Hippocampal formation (tissue), 2 donors: ENCODE measurements around the gene MS4A4A.
A peak's percentile ranks its signal among the peaks of the same experiment; 100 is the strongest.
"Not testable (repeated sequence)": the region's sequence is repeated elsewhere in the genome, so short reads cannot be mapped to it uniquely, and the experiment has no call there.

Experiments
- DNase-seq, 2 donors: peaks; one replicate each; lab custom pipeline; 2025; lab: John Stamatoyannopoulos, UW

MS4A4A gene

DNA sequence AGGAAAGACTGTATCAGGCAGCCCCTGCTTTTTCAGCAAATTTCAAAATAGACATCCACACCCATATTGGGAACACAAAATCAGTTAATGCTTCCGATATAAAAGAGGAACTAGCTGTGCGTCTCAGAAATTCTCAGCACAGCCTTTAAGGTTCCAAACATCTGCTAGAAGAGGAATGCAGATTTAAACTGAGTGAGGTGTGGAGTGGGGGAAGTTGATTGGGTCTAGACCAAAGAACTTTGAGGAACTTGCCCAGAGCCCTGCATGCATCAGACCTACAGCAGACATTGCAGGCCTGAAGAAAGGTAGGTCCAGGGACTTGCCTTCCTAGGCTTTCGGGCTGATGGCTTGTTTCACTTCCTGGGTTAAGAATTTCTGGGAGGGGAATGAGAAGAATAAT, at the start of gene MS4A4A:
TSS of gene MS4A4A (plus strand) at position 255 of the 400 bp plus-strand sequence. CDS start at position 265, 10 bp downstream.
- DNase-seq = peak in 1 of 2 donors; percentile 21

DNA sequence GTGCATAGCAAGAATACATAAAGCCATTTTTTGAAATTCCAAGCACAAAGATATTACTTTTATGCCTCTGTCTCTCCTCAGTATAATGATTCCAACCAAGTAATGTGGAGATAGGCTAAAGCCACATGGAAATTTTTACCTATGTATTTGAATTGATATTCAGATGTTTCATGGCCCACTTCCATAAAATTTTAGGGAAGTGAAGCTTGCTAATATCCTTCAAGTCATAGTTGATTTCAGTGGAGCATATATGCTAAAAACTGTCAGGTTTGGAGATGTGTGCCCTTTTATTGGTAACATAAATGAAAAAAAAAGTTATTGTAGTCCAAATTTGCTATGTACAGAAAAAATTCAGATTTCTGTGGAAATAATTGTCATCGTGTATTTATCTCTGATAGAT, 49.8 kb upstream of the MS4A4A start:
- DNase-seq = no peak

DNA sequence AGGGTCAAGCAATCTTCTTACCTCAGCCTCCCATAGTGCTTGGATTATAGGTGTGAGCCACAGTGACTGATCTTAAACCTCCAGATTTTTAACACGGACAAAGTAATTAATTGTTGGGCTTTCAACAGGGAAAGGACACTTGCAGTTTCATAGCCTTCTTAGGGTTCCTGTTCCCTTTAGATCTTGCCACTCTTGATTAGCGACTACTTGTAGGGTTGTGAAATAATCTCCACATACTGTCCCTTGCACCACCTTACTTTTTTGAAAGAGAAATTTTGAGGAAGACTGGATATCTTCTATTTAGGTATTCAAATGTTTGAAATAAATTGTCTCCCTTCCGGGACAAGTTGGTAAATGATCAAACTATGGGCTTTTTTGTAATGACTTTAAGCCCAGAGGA, 45.1 kb upstream of the MS4A4A start:
- DNase-seq = no peak

DNA sequence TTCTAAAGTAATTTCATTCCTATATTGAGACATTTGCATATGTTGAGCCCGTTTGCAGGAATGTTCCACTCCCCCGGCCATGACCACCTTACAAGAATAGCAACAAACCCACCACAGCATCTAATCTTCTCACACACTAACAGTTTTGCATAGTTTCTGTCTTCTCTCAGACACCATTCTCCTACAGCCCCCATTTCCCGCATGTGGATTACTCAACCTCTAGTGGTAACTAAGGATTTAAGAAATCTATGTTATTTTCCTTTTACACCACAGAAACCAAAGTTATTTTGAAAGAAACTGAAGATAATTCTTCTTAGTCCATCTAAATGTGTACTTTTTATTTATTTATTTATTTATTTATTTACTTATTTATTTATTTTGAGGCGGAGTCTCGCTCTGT, 39.8 kb upstream of the MS4A4A start:
- DNase-seq = no peak

DNA sequence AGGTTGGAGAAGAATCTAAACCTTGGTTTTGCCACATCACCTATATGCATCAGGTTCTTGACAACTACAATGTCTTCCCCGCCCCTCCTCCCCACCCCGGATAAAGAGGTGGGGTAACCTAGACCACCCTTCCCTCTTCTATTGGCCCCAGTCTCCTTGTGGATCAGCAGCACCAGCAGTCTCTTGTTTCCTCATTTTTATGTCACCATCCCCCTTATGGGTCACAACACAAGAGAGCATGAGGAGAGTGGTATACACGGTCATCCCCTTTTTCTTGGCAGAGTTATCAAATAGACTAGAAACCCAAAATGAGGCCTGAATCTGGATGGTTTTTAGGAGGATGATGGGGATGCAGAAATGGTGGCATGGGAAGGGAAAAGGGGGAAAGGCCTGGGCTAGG, 38.7 kb upstream of the MS4A4A start:
- DNase-seq = no peak

DNA sequence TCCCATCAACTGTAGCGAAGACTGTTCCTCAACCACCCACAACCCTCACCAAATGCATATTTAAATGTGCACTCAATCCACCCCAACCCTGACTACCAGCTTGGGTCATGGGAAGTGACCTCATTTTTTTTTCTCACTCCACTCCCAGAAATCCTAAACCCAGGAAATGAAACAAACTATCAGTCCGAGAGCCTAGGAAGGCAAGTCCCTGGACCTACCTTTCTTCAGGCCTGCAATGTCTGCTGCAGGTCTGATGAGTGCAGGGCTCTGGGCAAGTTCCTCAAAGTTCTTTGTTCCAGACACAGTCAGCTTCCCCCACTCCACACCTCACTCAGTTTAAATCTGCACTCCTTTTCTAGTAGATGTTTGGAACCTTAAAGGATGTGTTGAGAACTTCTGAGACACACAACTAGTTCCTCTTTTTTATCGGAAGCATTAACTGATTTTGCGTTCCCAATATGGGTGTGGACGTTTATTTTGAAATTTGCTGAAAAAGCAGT, 37.7 kb upstream of the MS4A4A start, which contains the start of gene MS4A4E:
TSS of gene MS4A4E (minus strand) at position 398 of the 500 bp plus-strand sequence. CDS start 13,082 bp downstream, outside the sequence.
- DNase-seq = no peak

DNA sequence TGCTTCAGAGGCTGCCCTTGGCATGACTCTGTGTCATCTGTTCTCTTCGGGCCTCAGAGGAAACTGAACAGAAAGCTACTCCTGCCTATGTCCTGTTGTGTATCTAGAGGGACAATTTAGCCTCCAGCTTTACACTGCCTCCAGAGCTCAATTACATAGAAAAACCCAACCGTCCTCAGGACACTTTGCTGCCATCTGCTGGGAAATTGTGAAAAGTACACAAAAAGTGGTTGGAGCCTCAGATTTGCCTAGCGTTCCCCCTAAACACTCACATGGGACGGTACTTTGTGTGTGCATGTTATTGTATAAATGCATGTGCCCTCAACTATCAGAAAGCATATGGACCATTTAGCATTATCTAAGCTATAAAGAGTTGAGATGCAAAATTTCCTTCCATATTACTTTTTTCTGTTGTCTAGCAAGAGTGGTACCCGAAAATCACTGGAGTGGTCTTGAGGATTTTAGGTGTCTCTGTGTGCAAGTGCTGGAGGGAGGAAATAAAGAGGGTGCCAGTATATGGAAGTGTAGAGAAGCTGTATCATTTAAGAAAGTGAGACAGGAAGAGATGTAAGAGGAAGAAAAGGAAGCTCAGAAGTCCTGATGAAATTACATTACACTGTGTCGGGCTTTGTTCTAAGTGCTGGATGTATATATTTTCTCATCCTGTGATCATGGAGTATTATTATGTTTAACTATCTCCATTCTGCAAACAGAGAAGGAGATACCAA, 28.8 kb upstream of the MS4A4A start:
- DNase-seq = no peak

DNA sequence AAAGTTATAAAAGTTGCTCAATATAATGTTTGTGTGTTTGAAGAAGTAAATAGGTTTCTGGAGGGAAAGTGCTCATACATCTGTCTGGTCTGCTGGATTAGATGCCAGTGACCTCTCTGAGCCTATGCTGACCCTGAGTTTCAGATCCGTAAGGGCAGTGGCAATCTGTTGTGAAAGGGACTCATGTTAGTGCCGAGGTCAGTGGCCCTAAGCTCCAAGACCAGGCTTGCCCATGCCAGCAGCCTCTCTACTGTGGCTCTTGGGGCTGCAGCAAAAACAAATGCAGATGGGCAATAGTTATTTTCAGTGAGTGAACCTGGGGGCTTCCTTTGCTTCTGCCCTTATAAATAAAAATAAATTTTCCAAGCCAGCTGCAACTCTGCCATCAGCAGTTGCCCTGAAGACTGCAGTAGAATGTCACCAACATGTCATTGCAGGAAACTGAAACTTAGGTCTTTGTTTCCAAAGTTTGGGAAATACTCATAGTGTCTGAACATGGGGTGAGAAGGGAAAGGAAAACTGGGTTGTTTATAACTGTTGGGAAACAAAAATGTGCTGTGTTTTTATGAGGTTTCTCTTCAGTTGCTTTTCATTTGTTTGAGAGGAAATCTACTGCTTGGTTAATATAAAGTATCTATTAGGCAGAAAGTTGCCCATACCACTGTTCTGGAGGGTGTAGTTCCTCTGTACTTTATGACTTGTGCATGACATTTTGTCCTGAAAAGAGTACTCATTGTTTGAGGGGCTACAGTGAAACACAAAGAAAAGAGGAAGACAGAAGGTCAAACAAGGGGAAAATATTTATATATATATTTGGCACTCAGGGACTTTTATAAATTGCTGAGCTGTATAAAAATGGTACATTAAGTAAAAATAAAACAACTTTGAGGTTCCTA, 28.0 kb upstream of the MS4A4A start:
- no peak for DNase-seq

DNA sequence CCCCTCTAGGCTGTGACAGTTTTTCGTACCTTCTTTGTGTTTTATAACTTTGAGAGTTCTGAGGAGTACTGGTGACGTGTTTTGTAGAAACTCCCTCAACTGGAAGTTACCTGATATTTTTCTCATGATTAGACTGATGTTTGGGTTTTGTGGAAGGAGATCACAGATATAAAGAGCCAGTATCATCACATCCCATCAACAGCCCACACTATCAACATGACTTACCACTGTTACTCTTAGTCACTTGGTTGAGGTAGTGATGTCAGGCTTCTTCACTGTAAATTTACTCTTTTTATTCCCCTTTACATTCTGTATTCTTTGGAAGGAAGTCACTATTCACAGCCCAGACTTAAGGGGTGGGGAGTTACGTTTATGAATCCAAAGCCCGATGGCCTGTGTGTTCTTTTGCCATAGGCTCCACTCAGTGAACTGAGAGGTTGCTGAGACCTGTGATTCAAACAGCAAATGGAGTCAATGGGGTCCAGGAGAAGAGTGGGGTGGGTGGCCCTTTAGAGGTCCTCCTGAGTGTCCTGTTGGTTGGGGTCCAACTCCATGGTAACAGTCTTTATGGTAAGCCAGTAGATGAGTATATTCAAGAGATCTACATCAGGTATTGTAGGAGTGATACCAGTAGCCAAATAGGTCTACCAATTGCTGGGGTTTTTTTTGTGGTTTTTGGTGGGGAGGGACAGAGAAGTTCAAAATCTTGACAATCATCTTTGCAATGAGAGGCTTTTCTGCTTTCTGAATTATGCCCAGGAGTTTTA, 22.3 kb upstream of the MS4A4A start:
- DNase-seq = no peak

DNA sequence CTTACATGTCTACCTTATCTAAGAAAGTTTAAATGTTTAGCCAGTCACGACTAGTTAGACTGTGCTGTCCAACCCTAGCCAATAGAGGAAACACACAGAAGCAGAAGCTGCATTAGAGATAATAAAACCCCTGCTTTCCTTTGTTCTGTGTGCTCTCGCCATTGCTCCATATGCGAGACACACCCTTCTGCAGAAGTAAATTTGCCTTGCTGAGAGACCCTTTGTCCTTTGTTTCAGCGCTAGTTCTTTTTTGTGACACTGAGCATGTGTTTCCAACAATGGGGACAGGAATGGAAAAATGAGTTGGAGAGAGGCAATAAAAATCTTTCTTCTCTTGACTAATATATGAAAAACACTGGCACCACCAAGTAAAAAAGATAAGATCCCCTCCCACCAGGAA, 19.5 kb upstream of the MS4A4A start:
- no peak for DNase-seq

DNA sequence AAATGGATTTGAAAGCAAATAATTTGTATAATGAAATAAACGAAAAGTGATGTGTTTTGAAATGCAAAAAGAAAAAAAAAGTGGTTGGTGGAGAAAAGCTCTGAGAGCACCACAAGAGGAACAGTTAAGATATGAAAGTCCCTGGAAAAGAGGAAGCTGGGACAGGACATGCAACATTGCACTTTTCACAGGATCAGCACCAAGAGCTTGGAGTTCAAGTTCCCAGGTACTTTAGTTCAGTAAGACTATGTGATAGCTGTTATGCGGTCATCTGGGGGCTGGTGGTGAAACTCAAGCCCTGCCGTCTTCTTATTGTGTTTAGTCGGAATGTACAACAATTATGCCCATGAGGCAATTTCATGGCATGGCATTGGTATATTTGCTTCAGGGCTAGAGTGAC, 17.1 kb upstream of the MS4A4A start:
- DNase-seq = peak in 1 of 2 donors; percentile 2

DNA sequence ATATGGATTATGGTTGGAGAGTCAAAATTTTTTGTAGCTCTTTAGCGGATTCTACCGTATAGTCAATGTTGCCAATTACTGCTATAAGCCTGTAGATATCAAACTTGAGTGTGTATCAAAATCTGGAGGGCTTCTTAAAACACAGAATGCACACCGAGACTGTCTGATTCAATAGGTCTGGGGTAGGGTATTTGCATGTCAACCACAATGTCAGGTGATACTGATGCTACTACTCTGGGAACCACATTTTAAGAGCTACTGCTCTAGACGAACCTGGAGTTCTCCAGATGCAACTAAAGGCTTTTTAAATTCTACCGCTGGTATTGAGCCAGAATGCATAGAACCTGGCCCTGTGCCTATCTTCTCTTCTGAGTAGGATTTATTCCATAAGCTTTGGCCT, 15.8 kb upstream of the MS4A4A start:
- no peak for DNase-seq

DNA sequence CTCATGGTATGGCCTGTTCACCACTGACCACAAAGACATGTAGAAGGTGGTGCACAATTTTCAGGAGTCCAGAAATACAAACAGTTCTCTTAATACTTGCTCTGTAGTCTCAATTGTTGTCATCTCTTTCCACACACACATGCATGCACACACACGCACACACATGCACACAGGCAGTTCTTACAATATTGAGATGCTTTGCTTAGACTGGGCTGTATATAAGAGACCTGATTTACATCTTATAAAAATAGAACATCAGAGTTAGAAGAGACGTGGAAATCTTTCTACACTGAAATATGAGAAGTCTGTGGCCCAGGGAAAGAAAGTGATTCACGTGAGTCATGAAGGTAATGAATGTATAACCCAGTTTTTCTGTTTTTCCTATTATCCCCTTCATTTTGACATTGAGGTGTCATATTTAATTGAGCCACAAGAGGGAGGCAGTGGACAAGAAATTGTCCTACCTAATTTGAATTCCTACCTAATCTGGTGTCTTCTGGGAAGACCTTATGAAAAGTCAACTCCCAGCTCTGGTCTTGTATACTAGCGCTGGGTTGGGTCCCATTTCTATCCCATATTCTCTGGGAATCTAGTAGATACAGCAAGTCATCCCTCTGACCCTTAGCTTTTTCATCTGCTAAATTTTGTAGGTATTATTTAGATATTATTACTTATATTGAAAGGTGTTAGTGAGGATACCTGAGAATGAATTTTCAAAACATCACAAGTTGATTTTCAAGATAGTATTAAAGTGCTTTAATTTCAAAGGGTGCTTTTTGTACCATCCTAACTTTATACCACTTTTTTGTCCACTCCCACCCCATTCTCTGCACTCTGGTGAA, 14.9 kb upstream of the MS4A4A start:
- DNase-seq = peak in 1 of 2 donors; percentile 4

DNA sequence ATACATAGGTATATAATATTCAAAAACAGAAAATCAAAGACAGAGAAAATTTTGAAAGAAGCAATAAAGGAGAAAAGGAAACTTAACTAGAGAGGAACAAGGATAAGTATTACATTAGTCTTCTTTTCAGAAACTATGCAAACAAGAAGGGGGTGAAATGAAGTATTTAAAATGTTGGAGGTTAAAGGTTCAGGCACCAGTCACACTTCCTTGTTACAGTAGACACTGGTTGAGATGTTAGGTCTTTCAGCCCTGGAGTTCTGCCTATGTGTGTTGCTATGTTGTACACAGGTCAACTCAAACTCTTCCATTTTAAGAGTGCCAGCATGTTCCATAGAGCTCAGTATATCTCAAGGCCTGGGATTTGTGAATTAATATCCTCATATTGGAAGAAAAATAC, 6.0 kb upstream of the MS4A4A start:
- no peak for DNase-seq

DNA sequence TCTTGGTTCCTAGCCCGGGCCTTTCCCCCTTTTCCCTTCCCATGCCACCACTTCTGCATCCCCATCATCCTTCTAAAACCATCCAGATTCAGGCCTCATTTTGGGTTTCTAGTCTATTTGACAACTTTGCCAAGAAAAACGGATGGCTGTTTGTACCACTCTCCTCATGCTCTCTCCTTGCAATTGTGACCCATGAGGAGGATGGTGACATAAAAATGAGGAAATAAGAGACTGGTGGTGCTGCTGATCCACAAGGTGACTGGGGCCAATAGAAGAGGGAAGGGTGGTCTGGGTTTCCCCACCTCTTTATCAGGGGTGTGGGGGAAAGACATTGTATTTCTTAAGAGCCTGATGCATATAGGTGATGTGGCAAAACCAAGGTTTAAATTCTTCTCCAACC, 1.0 kb downstream of the MS4A4A start:
- no peak for DNase-seq

DNA sequence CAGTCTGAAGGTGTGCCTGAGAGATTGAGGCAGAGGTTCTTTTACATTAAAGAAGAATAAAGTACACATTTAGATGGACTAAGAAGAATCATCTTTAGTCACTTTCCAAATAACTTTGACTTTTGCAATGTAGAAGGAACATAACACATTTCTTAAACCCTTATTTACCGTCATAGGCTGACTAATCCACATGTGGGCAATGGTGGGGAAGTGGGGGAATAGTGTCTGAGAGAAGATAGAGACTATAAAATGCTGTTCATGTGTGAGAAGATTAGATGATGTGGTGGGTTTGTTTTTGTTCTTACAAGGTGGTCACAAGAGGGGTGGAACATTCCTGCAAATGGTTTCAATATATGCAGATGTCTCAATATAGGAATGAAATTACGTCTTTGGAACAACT, 1.8 kb downstream of the MS4A4A start:
- DNase-seq = no peak

DNA sequence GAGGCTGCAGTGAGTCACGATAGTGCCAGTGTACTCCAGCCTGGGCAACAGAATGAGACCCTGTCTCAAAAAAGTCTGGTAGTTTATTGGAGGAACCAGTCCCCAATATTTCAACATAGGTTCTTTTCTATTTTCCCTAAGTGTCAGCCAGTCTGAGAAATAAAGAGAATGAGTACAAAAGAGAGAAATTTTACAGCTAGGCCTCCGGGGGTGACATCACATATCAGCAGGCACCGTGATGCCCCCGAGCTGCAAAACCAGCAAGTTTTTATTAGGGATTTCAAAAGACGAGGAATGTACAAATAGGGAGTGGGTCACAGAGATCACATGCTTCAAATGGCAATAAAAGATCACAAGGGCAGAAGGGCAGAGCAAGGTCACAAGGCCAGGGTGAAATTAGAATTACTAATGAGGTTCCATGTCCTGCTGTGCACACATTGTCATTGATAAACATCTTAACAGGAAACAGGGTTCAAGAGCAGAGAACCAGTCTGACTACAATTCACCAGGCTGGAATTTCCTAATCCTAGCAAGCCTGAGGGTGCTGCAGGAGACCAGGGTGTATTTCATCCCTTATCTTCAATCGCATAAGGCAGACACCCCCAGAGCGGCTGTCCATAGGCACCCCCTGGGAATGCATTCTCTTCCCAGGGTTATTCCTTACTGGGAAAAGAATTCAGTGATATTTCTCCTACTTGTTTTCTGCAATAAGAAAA, 5.1 kb downstream of the MS4A4A start:
- not testable (repeated sequence) for DNase-seq

DNA sequence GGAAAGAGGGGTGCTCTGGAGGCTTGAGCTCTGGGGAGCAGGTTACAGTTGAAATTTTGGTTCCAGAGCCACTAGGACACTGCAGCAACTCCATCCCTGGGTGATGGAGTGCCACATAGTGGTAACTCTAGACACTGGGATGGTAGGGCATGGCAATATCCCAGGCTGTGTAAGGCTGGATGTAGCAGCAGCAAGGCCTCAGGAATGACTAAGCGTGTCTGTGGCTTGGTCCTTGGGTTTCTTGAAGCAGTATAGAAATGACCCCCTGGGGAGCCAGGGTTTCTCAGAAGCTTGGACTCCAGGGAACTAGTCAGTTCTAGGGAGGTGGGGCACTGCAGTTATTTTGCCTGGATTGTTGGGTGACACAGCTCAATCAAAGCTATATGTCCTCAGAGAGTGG, 8.1 kb downstream of the MS4A4A start:
- no peak for DNase-seq

DNA sequence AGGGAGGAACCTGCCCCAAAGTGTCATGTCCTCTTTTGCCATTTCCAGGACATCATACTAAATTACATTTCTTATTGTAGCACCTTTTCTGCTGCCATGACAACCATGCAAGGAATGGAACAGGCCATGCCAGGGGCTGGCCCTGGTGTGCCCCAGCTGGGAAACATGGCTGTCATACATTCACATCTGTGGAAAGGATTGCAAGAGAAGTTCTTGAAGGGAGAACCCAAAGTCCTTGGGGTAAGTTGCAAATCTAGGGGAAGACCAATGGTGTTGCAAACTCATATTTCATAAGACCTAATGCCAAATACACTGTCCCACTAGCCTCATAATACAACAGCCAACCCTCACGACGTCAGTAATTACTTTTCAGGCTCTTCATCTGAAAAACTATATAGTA, 11.7 kb downstream of the MS4A4A start:
- DNase-seq = no peak

DNA sequence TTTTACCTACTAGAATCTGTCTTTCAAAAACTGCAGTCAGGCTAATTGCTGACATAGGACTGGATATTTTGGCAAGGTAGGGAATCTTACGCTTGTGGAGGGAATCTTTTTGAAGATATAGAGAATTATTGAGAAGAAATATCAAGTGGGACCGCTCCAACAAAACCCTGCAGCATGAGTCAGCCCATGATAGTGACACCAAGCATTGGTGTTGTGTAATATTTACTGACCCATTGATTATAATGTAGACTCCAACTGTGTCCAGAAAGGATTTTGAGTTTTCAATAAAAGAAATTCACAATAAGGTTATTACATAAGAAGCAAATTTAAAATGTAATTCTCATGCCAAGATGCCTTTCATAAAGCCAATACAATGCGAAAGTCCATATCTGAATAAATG, 20.7 kb downstream of the MS4A4A start:
- DNase-seq = no peak
